OCI-LY7 (cell line): Measurements from ENCODE around the gene FAM241A.

Experiments used
- CTCF ChIP-seq: fragments of 200-600 bp; sonication (generic); conservative IDR thresholded peaks from 2 replicates; pipeline ENCODE4 v1.5.1; 2014; ENCODE audit warnings: mild to moderate bottlenecking, antibody characterized with exemption, low read length, moderate library complexity, mixed read lengths
- EZH2phosphoT487 ChIP-seq: fragments of 200-600 bp; sonication (generic); IDR thresholded peaks from 2 replicates; pipeline ENCODE4 v1.6.1; 2018; ENCODE audit warnings: low read depth, borderline replicate concordance, mild to moderate bottlenecking, mixed run types, antibody characterized with exemption, low read length, moderate library complexity, mixed read lengths

GRCh38 chr4:112143781-112144180 is 1.5 kb upstream of the FAM241A start:
- TF ChIP-seq CTCF (no peak), EZH2phosphoT487 (no peak)
